ENCODE measurements around the gene COL9A1. TPM values are rescaled to one million over a fixed set of nuclear protein-coding genes. Genes with fewer than 3 reads are reported as not detected.

Gene COL9A1
- total RNA-seq, 4 donors from 2014 or later = 33.5 TPM; not detected in 3

DNA sequence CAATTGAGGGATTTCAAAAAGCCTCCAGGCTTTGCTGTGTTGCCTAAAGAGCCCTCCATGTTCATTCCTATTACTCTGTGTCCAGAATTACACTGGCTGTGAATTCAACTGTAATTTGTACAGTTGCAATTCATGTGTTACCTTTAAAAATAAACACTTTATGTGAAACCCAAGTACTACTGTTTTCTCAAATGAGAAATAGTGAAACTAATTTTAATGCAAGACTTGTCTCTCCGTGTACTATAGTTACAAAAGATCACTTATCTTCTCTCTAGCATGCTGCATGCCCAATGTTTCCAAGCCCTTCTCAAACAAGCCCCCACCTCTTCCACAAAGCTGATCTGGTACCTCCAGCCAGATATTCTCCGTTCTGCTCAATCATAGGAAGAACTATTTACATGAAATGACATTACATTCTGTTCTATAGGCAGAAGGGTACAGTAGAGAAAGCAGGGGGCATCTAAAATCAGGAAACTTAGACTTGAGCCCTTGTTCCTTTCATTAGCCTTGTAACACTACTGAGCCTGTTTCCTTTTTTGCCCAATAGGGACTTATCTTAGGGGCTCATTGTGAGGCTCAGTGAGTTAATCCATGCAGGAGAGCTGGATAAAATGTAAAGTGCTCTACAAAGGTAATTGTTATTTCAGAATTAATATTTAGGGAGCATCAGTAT is 12.3 kb upstream of the COL9A1 start:
- no peaks in the 10 kb centered on the region for H3K4me1 ChIP-seq
- no peak overlapping the region for H3K27ac ChIP-seq
- H3K27me3 ChIP-seq = no peaks in the 10 kb centered on the region
- no peak overlapping the region for H3K4me3 ChIP-seq
- intact Hi-C loops (cut with DNase I; ENCODE audit: low total_unique reads) = no loop called here
- TF ChIP-seq, protein P1, sequence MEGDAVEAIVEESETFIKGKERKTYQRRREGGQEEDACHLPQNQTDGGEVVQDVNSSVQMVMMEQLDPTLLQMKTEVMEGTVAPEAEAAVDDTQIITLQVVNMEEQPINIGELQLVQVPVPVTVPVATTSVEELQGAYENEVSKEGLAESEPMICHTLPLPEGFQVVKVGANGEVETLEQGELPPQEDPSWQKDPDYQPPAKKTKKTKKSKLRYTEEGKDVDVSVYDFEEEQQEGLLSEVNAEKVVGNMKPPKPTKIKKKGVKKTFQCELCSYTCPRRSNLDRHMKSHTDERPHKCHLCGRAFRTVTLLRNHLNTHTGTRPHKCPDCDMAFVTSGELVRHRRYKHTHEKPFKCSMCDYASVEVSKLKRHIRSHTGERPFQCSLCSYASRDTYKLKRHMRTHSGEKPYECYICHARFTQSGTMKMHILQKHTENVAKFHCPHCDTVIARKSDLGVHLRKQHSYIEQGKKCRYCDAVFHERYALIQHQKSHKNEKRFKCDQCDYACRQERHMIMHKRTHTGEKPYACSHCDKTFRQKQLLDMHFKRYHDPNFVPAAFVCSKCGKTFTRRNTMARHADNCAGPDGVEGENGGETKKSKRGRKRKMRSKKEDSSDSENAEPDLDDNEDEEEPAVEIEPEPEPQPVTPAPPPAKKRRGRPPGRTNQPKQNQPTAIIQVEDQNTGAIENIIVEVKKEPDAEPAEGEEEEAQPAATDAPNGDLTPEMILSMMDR (IDR thresholded peaks at IDR 0.05) = no peak
- no peak for TF ChIP-seq POLR2A (IDR thresholded peaks at IDR 0.05)
- no peak for DNase-seq
- no peaks in the 10 kb centered on the region for H3K9me3 ChIP-seq
- no peaks in the 10 kb centered on the region for H3K36me3 ChIP-seq

DNA sequence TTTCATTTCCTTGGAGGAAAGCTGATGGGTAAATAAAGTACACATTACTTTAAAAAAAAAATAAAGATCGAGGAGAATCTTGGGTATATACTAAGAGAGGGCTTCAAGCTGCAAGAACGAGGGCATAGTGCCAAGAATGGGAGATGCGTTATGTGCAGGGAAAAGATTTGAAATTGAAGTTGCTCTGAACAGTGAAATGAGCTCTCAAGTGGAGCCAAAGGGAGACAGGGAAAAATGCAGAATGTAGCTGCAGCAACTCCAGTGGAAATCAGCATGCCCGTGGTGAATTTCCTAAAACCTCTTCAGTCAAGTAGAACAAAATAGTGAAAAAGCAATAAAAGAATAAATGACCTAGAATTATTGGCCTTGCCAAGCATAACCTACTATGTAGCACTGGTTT is 11.4 kb upstream of the COL9A1 start:
- H3K9me3 ChIP-seq = no peaks in the 10 kb centered on the region
- DNase-seq = peak in 1 of 2 donors; percentile 16
- H3K4me3 ChIP-seq = no peak overlapping the region
- TF ChIP-seq, protein P1 (IDR thresholded peaks at IDR 0.05) = no peak
- no peak for TF ChIP-seq POLR2A (IDR thresholded peaks at IDR 0.05)
- H3K4me1 ChIP-seq = no peaks in the 10 kb centered on the region
- intact Hi-C loops (cut with DNase I; ENCODE audit: low total_unique reads) = no loop called here
- H3K27me3 ChIP-seq = no peaks in the 10 kb centered on the region
- no peaks in the 10 kb centered on the region for H3K36me3 ChIP-seq
- H3K27ac ChIP-seq = no peak overlapping the region

DNA sequence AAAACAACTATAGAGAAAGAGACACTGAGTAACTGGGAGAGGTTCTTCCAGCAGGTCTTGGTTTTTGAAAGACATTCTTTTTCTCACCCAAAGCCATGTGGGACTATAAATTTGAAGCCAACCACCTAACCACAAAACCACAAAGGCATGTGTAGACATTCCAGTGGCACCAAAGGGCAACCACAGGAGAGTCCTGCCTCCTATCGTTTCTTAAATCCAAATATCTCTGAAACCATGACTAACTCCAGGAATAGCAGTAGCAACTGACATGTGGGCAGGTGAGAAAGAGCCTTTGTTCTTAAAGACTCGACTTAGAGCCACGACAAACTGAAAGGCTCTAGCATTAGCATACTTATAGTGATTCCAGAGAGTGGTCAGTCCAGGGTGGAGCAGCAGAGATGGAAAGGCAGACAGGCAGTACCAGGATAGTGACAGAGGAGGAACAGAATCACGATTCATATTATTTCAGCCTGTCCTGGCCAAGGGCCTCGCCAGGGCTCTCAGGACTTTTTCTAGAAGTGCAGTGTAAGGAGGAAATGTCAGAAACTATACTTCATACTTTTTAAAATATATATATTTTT is 9.4 kb upstream of the COL9A1 start:
- no peaks in the 10 kb centered on the region for H3K9me3 ChIP-seq
- TF ChIP-seq, protein P1 (IDR thresholded peaks at IDR 0.05) = no peak
- TF ChIP-seq POLR2A (IDR thresholded peaks at IDR 0.05) = no peak
- H3K27me3 ChIP-seq = no peaks in the 10 kb centered on the region
- H3K4me1 ChIP-seq = no peaks in the 10 kb centered on the region
- no peak for DNase-seq
- H3K4me3 ChIP-seq = no peak overlapping the region
- H3K27ac ChIP-seq = no peak overlapping the region
- H3K36me3 ChIP-seq = no peaks in the 10 kb centered on the region
- intact Hi-C loops (cut with DNase I; ENCODE audit: low total_unique reads) = no loop called here

DNA sequence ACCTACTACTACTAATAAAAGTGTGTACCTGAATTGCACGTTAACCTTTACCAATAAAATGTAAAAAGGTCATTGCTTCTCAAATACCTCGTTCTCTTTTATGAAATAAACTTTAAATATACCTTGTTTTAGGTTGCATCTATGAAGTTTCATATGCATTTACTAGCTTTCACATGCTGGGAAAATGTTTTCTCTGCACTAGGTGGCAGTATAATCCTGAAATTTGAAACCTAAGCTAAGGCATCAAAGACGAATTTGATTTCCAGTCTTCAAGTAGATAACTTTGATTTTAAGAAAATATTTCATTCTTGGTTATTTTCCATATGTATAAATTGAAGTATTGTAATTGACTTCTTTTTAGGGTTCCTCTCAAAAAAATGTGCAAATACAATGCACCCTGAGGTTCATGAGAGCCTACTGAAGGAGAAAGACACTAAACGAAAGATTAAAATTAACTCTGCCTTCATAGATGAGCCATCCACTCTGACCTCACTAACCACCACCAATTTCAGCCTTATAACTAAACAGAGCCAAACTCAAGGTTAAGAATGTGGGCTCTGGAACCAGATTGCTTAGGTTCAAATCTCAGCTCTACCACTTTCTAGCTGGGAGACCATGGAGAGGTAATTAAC is 7.3 kb upstream of the COL9A1 start:
- no peak for DNase-seq
- H3K27me3 ChIP-seq = no peaks in the 10 kb centered on the region
- H3K4me1 ChIP-seq = no peaks in the 10 kb centered on the region
- H3K27ac ChIP-seq = no peak overlapping the region
- H3K9me3 ChIP-seq = no peaks in the 10 kb centered on the region
- H3K4me3 ChIP-seq = no peak overlapping the region
- intact Hi-C loops (cut with DNase I; ENCODE audit: low total_unique reads) = no loop called here
- no peaks in the 10 kb centered on the region for H3K36me3 ChIP-seq
- TF ChIP-seq, protein P1 (IDR thresholded peaks at IDR 0.05) = peak; percentile 34 to 46 (median 41)
- TF ChIP-seq POLR2A (IDR thresholded peaks at IDR 0.05) = no peak

DNA sequence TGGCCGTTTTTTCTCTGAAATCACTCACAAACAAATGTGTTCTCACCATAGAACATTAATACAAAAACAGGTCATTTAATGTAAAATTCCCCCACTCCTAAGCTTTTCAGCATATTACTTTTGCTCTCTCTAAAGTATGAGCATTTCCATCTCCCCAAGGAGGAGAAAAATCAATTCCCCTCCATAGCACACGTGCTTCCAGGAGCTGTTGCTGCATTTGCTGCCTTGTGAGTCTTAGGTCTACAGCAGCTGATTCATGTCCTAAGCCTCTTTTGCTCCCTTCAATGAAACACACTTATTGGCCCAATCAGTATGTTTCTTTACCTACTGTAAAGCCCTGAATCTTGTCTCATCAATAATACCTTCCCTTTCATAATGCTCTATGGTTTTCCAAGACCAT is 6.4 kb upstream of the COL9A1 start:
- no peaks in the 10 kb centered on the region for H3K4me1 ChIP-seq
- H3K9me3 ChIP-seq = no peaks in the 10 kb centered on the region
- no peak overlapping the region for H3K27ac ChIP-seq
- no peak for TF ChIP-seq POLR2A (IDR thresholded peaks at IDR 0.05)
- TF ChIP-seq, protein P1 (IDR thresholded peaks at IDR 0.05) = no peak
- H3K36me3 ChIP-seq = no peaks in the 10 kb centered on the region
- no peak overlapping the region for H3K4me3 ChIP-seq
- H3K27me3 ChIP-seq = no peaks in the 10 kb centered on the region
- intact Hi-C loops (cut with DNase I; ENCODE audit: low total_unique reads) = no loop called here
- no peak for DNase-seq

All from uterus (tissue), 4 donors.